Heart left ventricle (tissue), 13 donors: ENCODE results near the gene LRRC27.

Experiments
- POLR2A ChIP-seq, 2 donors: fragments of 450-650 bp; IDR thresholded peaks; one replicate each; pipeline ENCODE4 v1.6.1; 2017; ENCODE audit warnings: antibody characterized with exemption in 2 of 2, mild to moderate bottlenecking in 2 of 2, moderate library complexity in 2 of 2
- TF ChIP-seq, protein P1 (sequence below), 12 donors: fragments of 200-600 bp; sonication (generic) in 4 of 12; IDR thresholded peaks; one replicate each; pipeline versions ENCODE4 v1.5.0 to v1.8.0; 2018 to 2022; ENCODE audit warnings: antibody characterized with exemption in 12 of 12, mild to moderate bottlenecking in 5 of 12
- donor health status: ischemic (EF 13 %, LVEDD 7.1; RV severe dilation, severe dysfunction).
- donor health status: DM: no; HTN: yes; CAD: no.
- donor health status: DM: no; HTN: no; CAD: no.
- donor health status: ischemic (EF 25% LVEDD 6.9; RV normal size, moderate dysfunction).
- donor health status: ischemic (EF 25% LVEDD 5.7; RV mildly dilated, moderate dysfunction).
- donor health status: ischemic (EF 35%, LVEDD 5.7; RV mildly dilated, moderate dysfunction).
- donor health status: nonischemic (EF 11% LVEDD 7.7; RV severe dilation, severe dysfunction).
- donor health status: DM: yes; HTN: yes; CAD: no.
- donor health status: PGD.
- donor health status: ischemic (EF 29% LVEDD 5.4; RV normal size, mild dysfunction).
- donor health status: nonischemic (EF 23%, LVEDD 6.1; RV moderate dilation, normal function).

- TF ChIP-seq, protein P1, sequence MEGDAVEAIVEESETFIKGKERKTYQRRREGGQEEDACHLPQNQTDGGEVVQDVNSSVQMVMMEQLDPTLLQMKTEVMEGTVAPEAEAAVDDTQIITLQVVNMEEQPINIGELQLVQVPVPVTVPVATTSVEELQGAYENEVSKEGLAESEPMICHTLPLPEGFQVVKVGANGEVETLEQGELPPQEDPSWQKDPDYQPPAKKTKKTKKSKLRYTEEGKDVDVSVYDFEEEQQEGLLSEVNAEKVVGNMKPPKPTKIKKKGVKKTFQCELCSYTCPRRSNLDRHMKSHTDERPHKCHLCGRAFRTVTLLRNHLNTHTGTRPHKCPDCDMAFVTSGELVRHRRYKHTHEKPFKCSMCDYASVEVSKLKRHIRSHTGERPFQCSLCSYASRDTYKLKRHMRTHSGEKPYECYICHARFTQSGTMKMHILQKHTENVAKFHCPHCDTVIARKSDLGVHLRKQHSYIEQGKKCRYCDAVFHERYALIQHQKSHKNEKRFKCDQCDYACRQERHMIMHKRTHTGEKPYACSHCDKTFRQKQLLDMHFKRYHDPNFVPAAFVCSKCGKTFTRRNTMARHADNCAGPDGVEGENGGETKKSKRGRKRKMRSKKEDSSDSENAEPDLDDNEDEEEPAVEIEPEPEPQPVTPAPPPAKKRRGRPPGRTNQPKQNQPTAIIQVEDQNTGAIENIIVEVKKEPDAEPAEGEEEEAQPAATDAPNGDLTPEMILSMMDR (IDR thresholded peaks at IDR 0.05): no peak
- no peak for TF ChIP-seq POLR2A (IDR thresholded peaks at IDR 0.05)
Observed at GRCh38 chr10:132283604-132284382, 48.2 kb upstream of the LRRC27 start.
